ENCODE results near the gene TRIM17. TPM values are rescaled to one million over a fixed set of nuclear protein-coding genes. Genes with fewer than 3 reads are reported as not detected.
A peak's percentile ranks its signal among the peaks of the same experiment; 100 is the strongest.

Gene TRIM17
- total and polyA plus RNA-seq, 2 of the 13 experiments (the other 11 are each of a cell fraction or from before 2014, with no cell fraction given): 0.32 to 0.64 TPM

- TF ChIP-seq ZSCAN30 (CRISPR knock-in tag; IDR thresholded peaks at IDR 0.05): no peak
- no peak for TF ChIP-seq ZNF614 (CRISPR knock-in tag; IDR thresholded peaks at IDR 0.05; ENCODE audit: borderline replicate concordance)
- TF ChIP-seq RELA (CRISPR knock-in tag; IDR thresholded peaks at IDR 0.05): no peak
- 0 out of 2 replicates have a peak, but pooled peaks have one; percentile 16 for TF ChIP-seq SAP130 (CRISPR knock-in tag; IDR thresholded peaks at IDR 0.05; ENCODE audit: low read depth)
- peak; percentile 61; the same call in 1 of the 2 replicates for TF ChIP-seq HIC2 (CRISPR knock-in tag; IDR thresholded peaks at IDR 0.05; ENCODE audit: low read depth)
- TF ChIP-seq MLXIP (CRISPR knock-in tag; IDR thresholded peaks at IDR 0.05; ENCODE audit: borderline replicate concordance): no peak
- TF ChIP-seq NFATC3 (CRISPR knock-in tag; IDR thresholded peaks at IDR 0.05): no peak
- no peak for TF ChIP-seq PHB2 (IDR thresholded peaks at IDR 0.05; ENCODE audit: partially characterized antibody)
- TF ChIP-seq MNT (IDR thresholded peaks at IDR 0.05): no peak
- no peak for TF ChIP-seq IRX3 (CRISPR knock-in tag; IDR thresholded peaks at IDR 0.05; ENCODE audit: borderline replicate concordance, low read depth)
- TF ChIP-seq TGIF2 (CRISPR knock-in tag; IDR thresholded peaks at IDR 0.05): no peak
- TF ChIP-seq ZBTB38 (CRISPR knock-in tag; IDR thresholded peaks at IDR 0.05): no peak
- TF ChIP-seq ZMAT5 (CRISPR knock-in tag; IDR thresholded peaks at IDR 0.05; ENCODE audit: borderline replicate concordance, low read depth): no peak
- TF ChIP-seq ISX (CRISPR knock-in tag; conservative IDR thresholded peaks at IDR 0.05): no peak
- no peak for TF ChIP-seq JUND (CRISPR knock-in tag; IDR thresholded peaks at IDR 0.05)
- no peak for TF ChIP-seq KLF13 (CRISPR knock-in tag; IDR thresholded peaks at IDR 0.05)
- TF ChIP-seq SNAPC5 (CRISPR knock-in tag; IDR thresholded peaks at IDR 0.05; ENCODE audit: borderline replicate concordance): no peak
- no peak for TF ChIP-seq WIZ (CRISPR knock-in tag; IDR thresholded peaks at IDR 0.05)
- TF ChIP-seq ZNF687 (CRISPR knock-in tag; IDR thresholded peaks at IDR 0.05): peak; percentile 45
Measured at GRCh38 chr1:228360533-228361313, 55.9 kb downstream of the TRIM17 start (continued).
